NCI-H69 (cell line): ENCODE measurements around the gene SLC6A17.

Experiments used
- DNase-seq: peaks from one replicate; lab custom pipeline; 2025; lab: John Stamatoyannopoulos, UW

The SLC6A17 gene

DNA sequence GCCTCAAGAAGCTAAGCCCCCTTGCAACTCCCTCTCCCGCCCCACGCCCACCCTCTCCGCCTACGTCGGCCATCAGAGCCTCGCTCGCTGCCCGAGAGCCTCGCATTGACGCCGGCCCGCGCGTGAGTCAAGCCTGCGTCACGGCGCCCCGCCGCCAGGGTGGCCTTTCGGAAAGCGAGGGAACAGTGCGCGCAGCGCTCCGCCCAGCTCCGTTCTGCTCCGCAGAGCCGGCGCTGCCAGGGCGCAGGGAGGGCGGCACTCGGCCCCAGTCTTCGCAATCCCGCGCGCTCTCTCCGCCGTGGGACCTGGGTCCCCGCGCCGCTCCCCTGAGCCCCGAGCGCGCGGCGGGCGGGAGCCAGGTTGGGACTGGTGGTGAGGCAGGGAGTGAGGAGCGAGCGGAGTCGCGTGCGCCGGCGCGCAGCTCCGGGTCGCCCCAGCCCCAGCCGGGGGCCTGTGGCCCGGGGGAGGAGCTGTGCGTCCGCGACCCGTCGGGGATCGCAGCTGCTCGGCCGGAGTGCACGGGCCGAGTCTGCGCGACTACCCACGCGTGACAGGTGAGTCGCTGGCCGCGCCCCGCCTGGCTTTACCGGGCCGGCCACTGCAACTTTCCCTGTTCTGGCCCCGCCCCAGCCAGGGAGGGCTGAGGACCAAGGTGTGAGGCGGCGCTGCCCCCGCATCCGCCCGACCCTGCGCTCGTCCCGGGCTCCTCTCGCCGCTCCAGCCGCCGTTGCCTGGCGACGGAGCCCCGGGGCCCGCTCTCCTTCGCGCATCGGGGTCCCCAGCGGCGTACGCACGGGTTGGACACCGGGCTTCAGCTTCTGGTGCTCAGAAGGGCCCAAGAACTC is at the start of gene SLC6A17:
SLC6A17 (plus strand) TSS at position 165 of the 845 bp plus-strand sequence. CDS start 16,436 bp downstream, outside the sequence.
- DNase-seq: peak; percentile 78

GRCh38 chr1:110102081-110102480 is 48.2 kb upstream of the SLC6A17 start:
- DNase-seq: no peak

DNA sequence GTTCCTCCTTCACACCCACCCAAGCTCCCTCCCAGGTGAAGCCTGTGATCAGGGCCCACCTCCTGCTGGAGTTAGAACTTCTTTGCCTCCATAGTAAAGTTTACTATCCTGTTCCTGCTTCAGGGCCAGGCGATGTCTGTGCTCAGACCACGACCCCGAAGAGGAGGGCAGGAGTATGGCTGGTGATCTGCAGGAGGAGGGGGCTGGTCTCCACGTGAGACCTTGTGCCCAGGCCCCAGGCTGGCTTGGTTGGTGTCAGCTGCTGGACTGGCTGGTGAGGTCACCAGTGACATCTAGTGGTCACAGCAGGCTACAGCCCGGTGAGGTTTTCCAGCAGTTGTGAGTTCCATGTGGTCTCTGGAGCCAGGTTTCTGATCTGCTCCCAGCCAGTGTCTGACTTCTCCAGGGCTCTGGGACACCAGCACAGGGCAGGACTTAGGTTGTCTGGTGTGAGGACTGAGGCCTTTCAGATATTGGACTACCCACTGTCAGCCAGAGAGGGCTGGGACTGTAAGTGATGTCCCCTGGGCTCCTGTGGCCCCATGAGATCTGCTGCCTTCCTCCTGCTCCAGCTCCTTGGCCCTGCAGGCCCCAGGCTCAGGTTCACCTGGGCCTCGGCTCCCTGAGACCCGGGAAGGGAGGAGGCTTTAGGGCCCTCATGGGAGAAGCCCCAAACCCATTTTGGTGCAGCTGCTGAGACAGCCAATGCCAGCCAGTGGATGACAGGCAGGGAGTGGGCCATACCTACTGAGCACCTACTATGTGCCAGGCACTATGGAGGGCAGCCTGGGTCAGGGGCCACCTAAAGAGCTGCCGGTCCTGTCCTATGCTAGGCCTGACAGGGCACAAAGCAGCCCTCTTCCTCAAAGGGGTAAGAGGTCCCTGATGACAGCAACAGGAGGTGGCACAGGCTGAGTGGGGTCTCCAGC is 44.0 kb upstream of the SLC6A17 start:
- peak; percentile 65 for DNase-seq

- DNase-seq: peak; percentile 51
Observed at GRCh38 chr1:110107867-110108469, 42.3 kb upstream of the SLC6A17 start.

DNA sequence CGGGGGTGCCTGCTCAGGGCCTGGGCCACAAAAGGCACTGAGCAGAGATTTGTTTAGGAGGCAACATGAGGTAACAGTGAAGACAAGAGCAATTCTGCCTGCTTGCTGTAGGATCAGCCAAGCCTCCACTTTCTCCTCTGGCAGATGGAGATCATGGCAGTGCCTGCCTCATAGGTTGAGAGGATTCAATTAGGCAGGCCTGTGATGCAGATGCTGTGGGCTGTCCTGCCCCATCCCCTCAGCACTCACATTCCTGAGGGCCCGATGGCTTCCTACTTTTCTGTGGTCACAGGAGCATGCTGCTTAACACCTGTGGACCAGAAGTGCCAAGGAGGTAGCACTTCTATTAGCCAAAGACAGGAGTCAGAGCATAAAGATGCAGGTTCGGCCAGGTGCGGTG is 39.2 kb upstream of the SLC6A17 start:
- DNase-seq: no peak

DNA sequence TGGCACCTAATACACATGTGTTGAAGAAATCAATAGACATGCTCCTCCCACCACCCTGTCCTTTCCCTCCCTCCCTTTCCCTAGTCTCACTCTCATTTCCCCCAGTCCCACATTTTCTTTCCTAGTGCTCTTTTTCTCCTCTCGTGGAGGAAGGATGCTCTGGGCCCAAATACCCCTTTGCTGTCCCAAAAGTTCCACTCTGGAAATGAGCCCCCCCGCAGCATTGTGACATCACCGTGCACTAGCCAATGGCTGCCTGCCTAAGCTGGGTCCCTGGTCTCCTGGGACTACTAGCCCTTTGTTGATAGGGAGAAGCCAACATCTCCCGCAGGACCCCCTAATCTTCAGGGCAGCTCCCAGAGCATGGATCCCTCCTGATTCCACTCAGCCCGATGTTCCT is 38.2 kb upstream of the SLC6A17 start, which contains the start of gene UBL4B:
UBL4B (plus strand) TSS at position 301 of the 400 bp plus-strand sequence; CDS start at position 393, 92 bp downstream.
- DNase-seq: no peak

GRCh38 chr1:110112656-110113055 is 37.6 kb upstream of the SLC6A17 start:
- peak; percentile 14 for DNase-seq

GRCh38 chr1:110113551-110113950 is 36.7 kb upstream of the SLC6A17 start:
- DNase-seq: no peak

DNA sequence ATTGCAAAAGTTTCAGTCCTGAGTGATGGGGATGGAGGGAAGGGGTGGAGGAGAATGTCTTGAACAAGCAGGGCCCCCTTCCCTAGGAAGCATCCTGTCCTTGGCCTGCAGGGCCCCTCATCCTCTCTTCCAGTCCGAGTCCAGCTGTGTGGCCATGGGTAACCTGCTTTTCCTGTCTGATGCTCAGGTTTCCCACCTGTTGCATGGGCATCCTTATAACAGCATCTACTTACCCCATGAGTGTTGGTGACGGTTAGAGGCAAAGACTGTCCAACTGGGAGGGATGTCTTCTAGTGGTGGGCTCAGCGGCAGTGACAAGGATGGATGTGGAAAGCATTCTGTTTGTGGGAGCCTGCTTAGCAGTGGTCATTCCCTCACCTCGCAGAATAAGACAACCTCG is 36.1 kb upstream of the SLC6A17 start:
- DNase-seq: no peak

- DNase-seq: no peak
Observed at GRCh38 chr1:110114784-110115183, 35.5 kb upstream of the SLC6A17 start.

DNA sequence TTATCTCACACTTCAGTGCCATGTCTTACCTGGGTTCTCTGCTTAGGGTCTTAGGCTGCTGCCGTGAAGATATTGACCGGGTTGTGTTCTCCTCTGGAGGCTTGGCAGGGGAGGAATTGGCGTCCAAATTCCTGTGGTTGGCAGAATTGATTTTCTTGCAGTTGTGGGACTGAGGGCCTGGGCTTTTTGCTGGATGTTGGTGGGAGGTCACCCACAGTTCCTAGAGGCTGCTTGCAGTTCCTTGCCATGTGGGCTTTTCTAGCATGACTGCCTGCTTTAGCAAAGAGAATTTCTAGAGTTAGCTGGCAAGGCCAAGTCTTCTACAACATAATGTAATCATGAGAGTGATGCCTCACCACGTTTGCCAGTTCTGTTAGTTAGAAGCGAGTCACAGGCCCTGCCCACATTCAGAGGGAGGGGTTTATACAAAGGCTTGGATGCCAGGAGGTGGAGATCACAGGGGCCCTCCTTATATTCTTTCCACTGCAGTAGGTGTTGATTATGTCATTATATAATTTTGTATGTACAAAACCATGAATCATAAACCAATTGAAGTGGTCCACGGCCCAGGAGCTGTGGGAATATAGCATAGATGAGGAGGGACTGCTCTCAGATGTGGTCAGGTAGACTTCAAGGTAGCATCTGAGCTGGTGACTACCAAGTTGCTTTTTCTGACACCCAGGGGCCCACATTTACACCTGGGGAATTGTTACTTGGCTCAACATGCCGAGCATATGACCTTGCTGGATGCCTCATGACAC is 31.5 kb upstream of the SLC6A17 start:
- peak; percentile 31 for DNase-seq

- DNase-seq: peak; percentile 86
Observed at GRCh38 chr1:110119843-110120242, 30.5 kb upstream of the SLC6A17 start.

GRCh38 chr1:110120960-110121561 is 29.2 kb upstream of the SLC6A17 start:
- no peak for DNase-seq

DNA sequence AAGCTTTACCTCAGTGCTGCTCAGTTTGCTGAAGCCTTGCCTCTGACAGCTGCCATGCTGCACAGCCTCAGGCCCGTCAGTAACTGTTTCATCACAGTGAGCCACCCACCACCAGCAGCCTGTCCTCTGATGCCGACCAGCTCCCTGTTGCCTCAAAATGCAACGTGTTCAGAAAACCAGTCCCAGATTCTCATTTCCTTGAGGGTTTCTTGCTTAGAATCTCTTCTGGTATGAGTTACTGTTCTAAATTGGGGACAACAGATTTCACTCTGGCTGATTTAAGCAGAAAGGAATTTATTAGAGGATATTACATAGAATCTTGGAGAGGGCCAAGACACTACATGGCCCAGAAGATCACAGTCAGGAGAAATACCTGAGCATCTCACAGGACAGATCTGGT is 27.1 kb upstream of the SLC6A17 start:
- no peak for DNase-seq

- peak; percentile 80 for DNase-seq
Observed at GRCh38 chr1:110125810-110126209, 24.5 kb upstream of the SLC6A17 start.

DNA sequence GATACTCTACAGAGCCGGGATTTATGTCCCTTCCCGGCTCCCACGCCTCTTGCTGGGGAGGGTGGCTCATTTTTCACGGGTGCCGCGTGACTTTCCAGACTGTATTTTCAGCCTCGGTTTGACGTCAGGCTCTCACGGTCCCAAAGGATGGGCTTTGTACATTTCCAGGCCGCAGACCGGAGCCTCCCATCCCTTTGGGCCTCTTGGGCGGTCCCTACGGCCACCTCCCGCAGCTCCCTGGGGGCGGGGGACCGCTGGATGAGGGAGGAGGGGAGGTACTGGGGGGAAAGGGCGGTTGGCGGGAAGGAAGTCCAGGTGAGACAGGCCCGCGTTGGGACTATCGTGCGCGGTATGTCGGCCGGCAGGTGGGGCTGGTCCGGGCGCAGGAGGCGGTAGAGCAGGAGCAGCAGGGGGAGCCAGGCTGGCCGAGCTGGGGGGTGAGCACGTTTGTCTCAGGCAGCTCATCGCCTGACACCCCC is 20.1 kb upstream of the SLC6A17 start:
- DNase-seq: no peak

GRCh38 chr1:110130989-110131388 is 19.3 kb upstream of the SLC6A17 start:
- peak; percentile 60 for DNase-seq

DNA sequence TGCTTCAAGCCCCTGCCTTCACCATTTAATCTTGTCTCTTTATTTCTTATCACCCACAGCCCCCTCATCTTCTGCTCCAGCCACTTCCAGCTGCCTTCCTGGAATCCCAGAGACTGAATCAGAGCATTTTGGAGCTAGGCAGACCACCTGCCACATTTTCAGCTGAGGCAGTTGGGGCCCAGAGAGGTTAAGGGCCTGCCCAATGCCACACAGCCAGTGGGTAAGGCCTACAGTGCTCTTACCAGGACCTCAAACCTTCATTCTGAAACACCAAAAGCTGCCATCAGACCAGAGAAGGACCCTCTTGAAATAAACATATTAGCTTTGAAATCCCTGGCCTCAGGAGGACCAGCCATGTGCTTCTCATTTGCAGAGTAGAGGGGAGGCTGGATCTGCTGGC is 17.6 kb upstream of the SLC6A17 start:
- DNase-seq: no peak

DNA sequence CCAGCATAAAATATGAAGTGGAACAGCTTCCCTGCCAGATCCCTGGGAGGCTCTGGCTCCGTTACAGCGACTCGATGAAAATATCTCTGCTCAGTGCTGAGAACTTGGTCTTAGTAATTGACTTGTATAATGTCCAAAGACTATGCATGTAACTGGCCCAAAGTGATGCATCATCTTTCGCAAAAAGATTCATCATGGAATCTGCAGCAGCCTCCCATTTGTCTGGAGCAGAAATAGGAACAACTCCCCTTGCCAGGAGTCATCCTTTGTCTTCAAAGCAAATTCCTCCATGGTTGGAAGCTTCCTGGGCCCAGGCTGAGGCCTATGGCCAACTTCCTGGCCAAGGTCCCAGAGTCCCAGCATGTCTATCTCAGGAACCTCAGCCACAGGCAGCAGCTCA is 16.9 kb upstream of the SLC6A17 start:
- peak; percentile 19 for DNase-seq

GRCh38 chr1:110134050-110134595 is 16.2 kb upstream of the SLC6A17 start:
- peak; percentile 76 for DNase-seq

DNA sequence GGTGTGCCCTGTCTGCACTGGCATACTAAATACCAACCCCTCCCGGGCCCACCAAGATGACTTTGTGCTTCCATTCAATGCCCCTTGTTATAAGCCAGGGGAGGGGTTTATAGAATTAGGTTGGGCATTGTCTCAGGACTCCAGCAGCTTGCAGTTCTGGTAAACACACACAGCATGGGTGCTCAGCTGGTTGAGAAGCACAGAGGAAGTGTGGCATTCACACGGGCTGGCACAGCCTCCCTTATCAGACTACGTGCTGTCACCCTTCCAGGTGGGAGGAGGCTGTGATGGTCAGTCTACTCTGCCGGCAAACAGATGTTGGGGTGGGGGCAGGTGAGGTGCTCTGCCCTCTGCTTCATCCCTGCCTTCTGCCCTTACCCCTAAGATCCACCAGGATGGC is 15.0 kb upstream of the SLC6A17 start:
- DNase-seq: peak; percentile 90
